Measurements from ENCODE around the gene SMTNL2.

The SMTNL2 gene

DNA sequence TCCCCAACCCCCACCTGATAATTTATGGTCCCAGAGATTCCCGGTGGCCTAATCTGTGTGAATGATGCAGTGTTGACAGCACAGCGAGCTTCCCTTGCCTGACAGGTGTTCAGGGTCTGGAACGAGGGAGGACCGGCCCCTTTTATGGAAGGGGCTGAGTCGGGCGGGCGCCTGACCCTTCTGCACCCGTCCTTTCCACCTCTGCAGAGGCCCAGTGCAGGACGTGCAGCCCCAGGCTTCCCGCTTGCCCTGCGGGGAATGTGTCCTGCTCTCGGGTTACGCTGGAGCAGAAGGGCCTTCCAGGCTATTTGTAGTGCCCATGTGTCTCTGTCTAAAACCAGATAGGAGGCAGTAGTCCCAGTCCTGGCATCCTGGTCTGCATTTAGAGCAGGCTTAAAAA lies 16.2 kb downstream of the SMTNL2 start:
- H3K4me3 ChIP-seq (ENCODE audit: low read length): no peak overlapping the region
- TF ChIP-seq EZH2phosphoT487 (IDR thresholded peaks at IDR 0.05; ENCODE audit: borderline replicate concordance, low read length): no peak
- TF ChIP-seq, protein P1, sequence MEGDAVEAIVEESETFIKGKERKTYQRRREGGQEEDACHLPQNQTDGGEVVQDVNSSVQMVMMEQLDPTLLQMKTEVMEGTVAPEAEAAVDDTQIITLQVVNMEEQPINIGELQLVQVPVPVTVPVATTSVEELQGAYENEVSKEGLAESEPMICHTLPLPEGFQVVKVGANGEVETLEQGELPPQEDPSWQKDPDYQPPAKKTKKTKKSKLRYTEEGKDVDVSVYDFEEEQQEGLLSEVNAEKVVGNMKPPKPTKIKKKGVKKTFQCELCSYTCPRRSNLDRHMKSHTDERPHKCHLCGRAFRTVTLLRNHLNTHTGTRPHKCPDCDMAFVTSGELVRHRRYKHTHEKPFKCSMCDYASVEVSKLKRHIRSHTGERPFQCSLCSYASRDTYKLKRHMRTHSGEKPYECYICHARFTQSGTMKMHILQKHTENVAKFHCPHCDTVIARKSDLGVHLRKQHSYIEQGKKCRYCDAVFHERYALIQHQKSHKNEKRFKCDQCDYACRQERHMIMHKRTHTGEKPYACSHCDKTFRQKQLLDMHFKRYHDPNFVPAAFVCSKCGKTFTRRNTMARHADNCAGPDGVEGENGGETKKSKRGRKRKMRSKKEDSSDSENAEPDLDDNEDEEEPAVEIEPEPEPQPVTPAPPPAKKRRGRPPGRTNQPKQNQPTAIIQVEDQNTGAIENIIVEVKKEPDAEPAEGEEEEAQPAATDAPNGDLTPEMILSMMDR (IDR thresholded peaks at IDR 0.05; ENCODE audit: low read depth, low read length, poor library complexity, severe bottlenecking): no peak
- no peak overlapping the region for H3K4me2 ChIP-seq (ENCODE audit: low read length)

DNA sequence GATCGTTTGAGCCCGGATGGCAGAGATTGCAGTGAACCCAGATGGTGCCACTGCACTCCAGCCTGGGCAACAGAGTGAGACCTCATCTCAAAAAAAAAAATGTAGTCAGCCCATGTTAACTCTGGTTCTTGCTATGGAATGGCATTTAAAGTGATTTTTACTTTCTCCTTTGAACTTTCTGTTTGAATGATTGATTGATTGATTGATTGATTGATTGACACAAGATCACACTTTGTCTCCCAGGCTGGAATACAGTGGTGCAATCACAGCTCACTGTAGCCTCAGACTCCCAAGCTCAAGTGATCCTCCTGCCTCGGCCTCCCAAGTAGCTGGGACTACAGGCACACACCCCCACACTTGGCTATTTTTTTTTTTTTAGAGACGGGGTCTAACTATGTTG lies 17.0 kb downstream of the SMTNL2 start:
- TF ChIP-seq, protein P1 (IDR thresholded peaks at IDR 0.05; ENCODE audit: low read depth, low read length, poor library complexity, severe bottlenecking): no peak
- TF ChIP-seq EZH2phosphoT487 (IDR thresholded peaks at IDR 0.05; ENCODE audit: borderline replicate concordance, low read length): no peak
- H3K4me2 ChIP-seq (ENCODE audit: low read length): no peak overlapping the region
- H4K20me1 ChIP-seq (ENCODE audit: control insufficient read depth, insufficient read depth, low read depth, low read length): no peaks in the 10 kb centered on the region
- H3F3A ChIP-seq (ENCODE audit: control insufficient read depth, insufficient read depth): no peaks in the 10 kb centered on the region
- H3K4me1 ChIP-seq (ENCODE audit: control insufficient read depth, low read length): no peaks in the 10 kb centered on the region
- no peaks in the 10 kb centered on the region for H3K36me3 ChIP-seq (ENCODE audit: control insufficient read depth, low read length)
- no peaks in the 10 kb centered on the region for H3K79me2 ChIP-seq (ENCODE audit: control insufficient read depth, low read length)
- H3K9me2 ChIP-seq (replicated peaks; ENCODE audit: control insufficient read depth, low read length): no peaks in the 10 kb centered on the region
- no peaks in the 10 kb centered on the region for H3K27me3 ChIP-seq (ENCODE audit: control insufficient read depth, low read length)
- H3K27ac ChIP-seq (ENCODE audit: low read depth, low read length): no peak overlapping the region
- H3K4me3 ChIP-seq (ENCODE audit: low read length): no peak overlapping the region
- no peaks in the 10 kb centered on the region for H3K9me3 ChIP-seq (ENCODE audit: control insufficient read depth, insufficient read depth, low read length)

More for the DNA sequence above, 16.2 kb downstream of the SMTNL2 start:
- Histone ChIP-seq H3K9me2 (replicated peaks; ENCODE audit: control insufficient read depth, low read length) (no peaks in the 10 kb centered on the region), H4K20me1 (ENCODE audit: control insufficient read depth, insufficient read depth, low read depth, low read length) (no peaks in the 10 kb centered on the region), H3K79me2 (ENCODE audit: control insufficient read depth, low read length) (no peaks in the 10 kb centered on the region), H3K4me1 (ENCODE audit: control insufficient read depth, low read length) (no peaks in the 10 kb centered on the region), H3K9me3 (ENCODE audit: control insufficient read depth, insufficient read depth, low read length) (no peaks in the 10 kb centered on the region), H3K27me3 (ENCODE audit: control insufficient read depth, low read length) (no peaks in the 10 kb centered on the region), H3K36me3 (ENCODE audit: control insufficient read depth, low read length) (no peaks in the 10 kb centered on the region), H3F3A (ENCODE audit: control insufficient read depth, insufficient read depth) (no peaks in the 10 kb centered on the region), H3K27ac (ENCODE audit: low read depth, low read length) (no peak overlapping the region)

DNA sequence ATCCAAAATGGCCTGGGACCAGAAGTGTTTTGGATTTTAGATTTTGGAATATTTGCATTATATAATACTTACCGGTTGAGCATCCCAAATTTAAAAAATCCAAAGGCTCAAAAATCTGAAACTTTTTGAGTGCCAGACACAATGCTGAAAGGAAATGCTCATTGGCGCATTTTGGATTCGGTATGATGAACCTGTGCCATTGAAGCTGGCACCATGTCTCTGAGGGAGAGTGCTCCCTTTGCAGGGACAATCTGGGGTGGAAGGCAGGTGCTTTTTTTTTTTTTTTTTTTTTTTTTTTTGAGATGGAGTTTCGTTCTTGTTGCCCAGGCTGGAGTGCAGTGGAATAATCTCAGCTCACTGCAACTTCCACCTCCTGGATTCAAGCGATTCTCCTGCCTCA lies 17.7 kb downstream of the SMTNL2 start:
- no peaks in the 10 kb centered on the region for H3K4me1 ChIP-seq (ENCODE audit: control insufficient read depth, low read length)
- H3K27ac ChIP-seq (ENCODE audit: low read depth, low read length): no peak overlapping the region
- no peaks in the 10 kb centered on the region for H4K20me1 ChIP-seq (ENCODE audit: control insufficient read depth, insufficient read depth, low read depth, low read length)
- no peaks in the 10 kb centered on the region for H3K9me2 ChIP-seq (replicated peaks; ENCODE audit: control insufficient read depth, low read length)
- no peak overlapping the region for H3K4me2 ChIP-seq (ENCODE audit: low read length)
- H3K4me3 ChIP-seq (ENCODE audit: low read length): no peak overlapping the region
- H3F3A ChIP-seq (ENCODE audit: control insufficient read depth, insufficient read depth): no peaks in the 10 kb centered on the region
- TF ChIP-seq EZH2phosphoT487 (IDR thresholded peaks at IDR 0.05; ENCODE audit: borderline replicate concordance, low read length): no peak
- TF ChIP-seq, protein P1 (IDR thresholded peaks at IDR 0.05; ENCODE audit: low read depth, low read length, poor library complexity, severe bottlenecking): no peak
- no peaks in the 10 kb centered on the region for H3K27me3 ChIP-seq (ENCODE audit: control insufficient read depth, low read length)
- H3K79me2 ChIP-seq (ENCODE audit: control insufficient read depth, low read length): no peaks in the 10 kb centered on the region
- H3K9me3 ChIP-seq (ENCODE audit: control insufficient read depth, insufficient read depth, low read length): no peaks in the 10 kb centered on the region
- H3K36me3 ChIP-seq (ENCODE audit: control insufficient read depth, low read length): no peaks in the 10 kb centered on the region

Data from DOHH2 (cell line).